T-helper 1 cell treated with Interleukin-12 subunit alpha and Interleukin-12 subunit beta and Interleukin-4 antibody, amounts not matched to agents 30 ng/mL and 1 ng/mL, for 36 hours (primary cell): ENCODE results near the gene MICALL2. TPM values are rescaled to one million over a fixed set of nuclear protein-coding genes. Genes with fewer than 3 reads are reported as not detected.

Experiments
- intact Hi-C: fragments of 100-400 bp; cut with micrococcal nuclease; formaldehyde crosslinking; loops from one replicate; pipeline ENCODE4 v1.15.1; 2024
- total RNA-seq: library from RNA; stranded (reverse); gene quantifications from 2 replicates; pipeline ENCODE4 v1.2.3, GENCODE V29; 2022

Gene MICALL2
- total RNA-seq, 1 donor from 2014 or later = 0.88 TPM

DNA sequence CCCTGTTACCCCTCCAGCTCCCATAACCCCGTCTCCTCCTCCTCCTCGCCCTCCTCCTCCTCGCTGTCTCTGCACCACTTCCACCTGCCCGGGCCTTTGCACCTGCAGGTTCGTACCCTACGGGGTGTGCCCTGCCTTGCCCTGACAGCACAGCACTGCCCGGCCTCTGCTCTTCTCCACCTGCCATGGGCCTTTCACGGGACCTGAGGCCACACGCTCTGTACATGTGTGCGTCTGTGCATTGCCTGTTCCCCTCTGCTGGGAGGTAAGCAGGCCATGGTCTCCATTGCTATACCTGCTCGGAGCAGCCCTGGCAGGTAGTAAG, 40.0 kb downstream of the MICALL2 start:
- intact Hi-C loops = no loop called here

- intact Hi-C loops = no loop called here
Measured at GRCh38 chr7:1418505-1419309, 40.6 kb downstream of the MICALL2 start.

- intact Hi-C loops = no loop called here
Measured at GRCh38 chr7:1415389-1415990, 43.8 kb downstream of the MICALL2 start.

GRCh38 chr7:1413936-1414639, 45.2 kb downstream of the MICALL2 start:
- intact Hi-C loops = loop anchor here (1.0 to 5.0 kb wide), 7 partner anchors 45 to 900 kb away; partner anchors contain the start of genes GPR146, MICALL2 and SNX8

DNA sequence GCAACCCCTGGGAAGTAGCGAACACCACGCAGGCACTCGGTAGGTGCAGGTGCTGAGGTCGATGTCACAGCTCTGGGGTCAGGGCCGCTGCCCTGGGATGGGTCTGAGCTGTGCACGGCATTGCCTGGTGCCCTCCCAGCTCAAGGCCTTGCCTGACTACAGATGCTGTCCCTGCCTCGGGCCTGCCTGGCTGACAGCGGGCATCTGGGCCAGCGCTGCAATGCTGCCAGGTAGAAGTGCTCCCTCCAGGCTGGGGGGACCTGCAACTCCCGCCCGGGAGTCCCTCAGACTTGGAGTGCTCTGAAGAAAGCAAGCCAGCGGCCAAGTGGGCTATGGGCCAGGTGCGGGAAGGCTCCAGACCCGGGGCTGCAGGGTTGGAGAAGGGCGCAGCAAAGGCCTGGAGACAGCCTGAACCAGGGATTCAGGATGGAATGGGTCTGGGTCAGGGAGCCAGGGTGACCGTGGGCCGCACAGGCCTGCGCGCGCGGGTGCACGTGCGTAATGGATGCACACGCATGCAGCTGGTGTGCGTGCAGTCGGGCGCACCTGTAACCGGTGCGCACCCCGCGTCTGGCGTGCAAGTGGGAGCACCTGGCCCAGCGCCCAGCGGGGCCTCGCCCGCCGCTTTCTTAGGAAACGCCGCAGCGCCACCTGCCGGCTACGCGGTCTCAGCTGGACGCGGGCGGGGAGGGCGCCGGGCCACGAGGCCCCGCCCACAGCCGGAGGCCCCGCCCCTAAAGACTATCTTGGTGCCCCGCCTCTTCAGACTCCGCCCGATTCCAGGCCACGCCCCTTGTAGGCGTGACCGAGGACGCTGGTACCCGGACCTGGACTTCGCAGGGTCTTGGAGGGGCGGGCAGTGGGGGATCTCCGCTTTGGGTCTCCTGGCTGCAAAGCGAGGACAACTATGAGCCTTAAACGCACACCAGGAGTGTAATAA, 46.7 kb downstream of the MICALL2 start:
- intact Hi-C loops = loop anchor here (1.0 to 5.0 kb wide), 7 partner anchors 43 to 902 kb away; partner anchors contain the start of genes GPR146, MICALL2 and SNX8

GRCh38 chr7:1411414-1411813, 47.9 kb downstream of the MICALL2 start:
- intact Hi-C loops = loop anchor here (5.0 kb wide), 1 partner anchor 184 kb away; no protein-coding TSS in a partner anchor

DNA sequence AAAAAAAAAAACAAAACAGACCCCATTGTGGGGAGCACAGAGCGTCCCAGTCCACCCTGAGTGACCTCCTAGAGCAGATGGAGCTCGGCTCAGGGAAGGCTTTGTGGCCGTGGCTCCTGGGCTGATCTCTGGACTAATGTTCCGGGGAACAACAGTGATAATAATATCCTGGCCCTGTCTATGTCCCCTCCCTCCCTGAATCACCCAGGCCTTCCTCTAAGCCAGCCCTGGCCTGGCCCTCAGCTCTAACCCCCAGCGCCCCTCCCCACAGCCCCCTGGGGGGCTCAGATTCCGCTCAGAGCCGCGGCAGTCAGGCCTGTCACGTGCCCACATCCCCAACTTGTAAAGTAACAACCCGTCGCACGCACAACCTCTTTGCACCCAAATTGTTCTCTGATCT, 48.3 kb downstream of the MICALL2 start:
- intact Hi-C loops = loop anchor here (5.0 kb wide), 1 partner anchor 184 kb away; no protein-coding TSS in a partner anchor

GRCh38 chr7:1409555-1409954, 49.7 kb downstream of the MICALL2 start:
- intact Hi-C loops = no loop called here

GRCh38 chr7:1408466-1408865, 50.8 kb downstream of the MICALL2 start:
- intact Hi-C loops = no loop called here

- intact Hi-C loops = no loop called here
Measured at GRCh38 chr7:1407892-1408291, 51.4 kb downstream of the MICALL2 start.

- intact Hi-C loops = no loop called here
Measured at GRCh38 chr7:1404898-1405548, 54.2 kb downstream of the MICALL2 start.

DNA sequence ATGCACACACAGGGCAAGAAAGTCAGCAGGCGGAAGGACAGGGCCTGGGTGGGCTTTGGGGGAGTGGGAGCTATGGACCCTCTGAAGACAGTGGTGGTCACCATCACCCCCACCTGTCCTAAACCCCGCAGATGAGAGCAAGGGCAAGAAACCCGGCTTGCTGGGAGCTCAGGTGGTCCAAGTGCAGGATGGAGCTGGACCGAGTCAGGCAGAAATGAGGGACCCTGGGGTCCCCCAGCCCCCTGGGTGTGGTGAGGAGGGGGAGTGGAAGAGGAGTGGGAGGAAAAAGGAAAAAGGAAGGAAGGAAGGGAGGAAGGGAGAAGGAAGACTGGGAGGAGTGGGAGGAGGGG, 54.8 kb downstream of the MICALL2 start:
- intact Hi-C loops = no loop called here

DNA sequence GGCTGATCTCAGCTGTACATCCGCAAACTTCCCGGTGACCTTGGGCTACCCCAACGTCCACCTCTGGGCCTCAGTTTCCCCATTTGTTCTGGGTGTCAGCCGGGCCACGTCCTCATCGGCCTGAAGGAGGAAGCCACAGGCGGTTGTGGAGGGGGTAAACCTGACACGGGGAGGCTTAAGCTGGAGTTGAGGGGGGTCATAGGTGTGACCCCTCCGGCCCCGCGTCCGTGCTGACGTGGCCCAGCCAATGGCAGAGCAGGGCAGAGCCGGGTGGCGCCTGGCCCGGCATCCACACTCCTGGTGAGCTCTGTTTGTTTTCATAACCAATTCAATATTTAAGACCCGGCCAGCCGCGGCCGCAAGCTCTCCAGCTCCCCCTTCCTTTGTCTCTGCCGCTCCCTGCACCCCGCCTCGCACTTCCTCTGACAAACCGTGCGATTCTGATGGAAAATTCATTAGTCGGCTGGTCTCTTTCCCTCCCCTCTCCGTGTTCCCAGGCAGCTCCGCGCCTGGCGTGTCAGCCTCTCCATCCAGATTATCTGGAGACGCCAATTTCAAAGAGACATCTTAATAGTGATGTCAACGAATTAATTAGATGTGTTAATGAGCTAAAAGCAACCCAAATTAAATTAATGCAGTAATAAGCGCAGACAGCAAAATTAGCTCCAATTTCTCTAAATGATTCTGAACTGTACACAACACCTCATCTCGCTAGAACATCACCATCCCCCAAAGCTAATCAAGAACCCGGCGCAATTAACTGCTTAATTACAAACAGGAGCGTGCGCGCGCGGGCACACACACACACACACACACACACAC, 55.4 kb downstream of the MICALL2 start:
- intact Hi-C loops = no loop called here

DNA sequence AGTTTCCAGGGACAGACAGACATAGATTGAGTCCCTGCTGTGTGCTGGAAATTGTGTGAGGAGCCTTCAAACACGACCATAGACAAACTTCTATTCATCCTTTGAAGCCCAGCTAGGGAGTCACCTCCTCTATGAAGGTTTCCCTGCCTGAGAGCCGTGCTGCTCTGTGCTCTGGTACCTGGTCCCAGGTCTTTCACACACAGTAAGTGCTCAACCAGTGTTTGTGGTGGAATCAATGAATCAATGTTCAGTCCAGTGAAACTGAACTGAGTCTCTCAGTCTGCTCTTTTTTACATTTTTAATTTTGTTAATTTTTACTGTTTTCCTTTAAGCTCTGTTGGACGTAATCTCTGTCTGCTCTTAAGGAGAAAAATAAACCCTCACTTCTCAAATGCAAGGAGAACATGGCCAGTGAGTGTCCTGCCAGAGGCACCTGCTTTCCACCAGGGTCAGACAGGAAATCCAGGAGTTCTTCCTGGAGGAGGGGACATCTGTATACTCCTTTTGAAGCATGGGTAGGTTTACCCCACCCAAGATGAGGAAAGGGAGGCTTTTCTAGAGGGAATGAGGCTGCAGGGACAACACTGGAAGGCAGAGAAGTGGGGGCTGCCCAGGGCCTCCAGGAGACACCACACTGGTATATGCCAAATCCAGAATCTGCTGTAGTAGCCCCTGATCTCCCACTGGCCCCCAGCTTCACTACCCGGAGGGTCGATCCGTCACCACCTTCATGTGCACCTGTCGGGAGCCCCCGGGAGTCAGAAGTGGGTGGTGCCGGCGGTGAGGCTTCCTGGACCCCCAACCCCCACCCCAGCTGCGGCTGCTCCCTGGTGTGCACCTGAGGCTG, 56.3 kb downstream of the MICALL2 start:
- intact Hi-C loops = no loop called here

GRCh38 chr7:1402110-1402790, 57.0 kb downstream of the MICALL2 start:
- intact Hi-C loops = no loop called here

- intact Hi-C loops = no loop called here
Measured at GRCh38 chr7:1401011-1401410, 58.3 kb downstream of the MICALL2 start.

- intact Hi-C loops = no loop called here
Measured at GRCh38 chr7:1400371-1400770, 58.9 kb downstream of the MICALL2 start.
